LNCAP (cell line): ENCODE data around the gene CLSTN2.

Source experiments
- CTCF ChIP-seq: fragments of 450-650 bp; IDR thresholded peaks from 2 replicates; pipeline ENCODE4 v1.5.1; 2017; ENCODE audit warnings: mild to moderate bottlenecking

Gene CLSTN2

GRCh38 chr3:139934613-139935015, 371 bp upstream of the CLSTN2 start:
- no peak for TF ChIP-seq CTCF

- TF ChIP-seq CTCF: no peak
These were observed 1.2 kb downstream of the CLSTN2 start for GRCh38 chr3:139935866-139936817.

- peak; percentile 79 for TF ChIP-seq CTCF
These were observed 2.8 kb downstream of the CLSTN2 start for GRCh38 chr3:139937674-139938279.

GRCh38 chr3:139939681-139940190, 4.8 kb downstream of the CLSTN2 start:
- TF ChIP-seq CTCF: no peak

GRCh38 chr3:139940622-139941021, 5.6 kb downstream of the CLSTN2 start:
- no peak for TF ChIP-seq CTCF

GRCh38 chr3:139941580-139941979, 6.6 kb downstream of the CLSTN2 start:
- TF ChIP-seq CTCF: no peak

GRCh38 chr3:139944256-139944910, 9.4 kb downstream of the CLSTN2 start:
- TF ChIP-seq CTCF: no peak
